Epithelial cell of esophagus (primary cell): ENCODE measurements around the gene SCAPER.

ENCODE experiments used
- DNase-seq: peaks from one replicate; pipeline ENCODE4 v3.0.0; 2010; ENCODE audit warnings: low read depth
- H3K4me3 ChIP-seq: 2 replicates; pipeline ENCODE4 v1.5.1; 2011; ENCODE audit warnings: mild to moderate bottlenecking, low read length, control low read depth
- TF ChIP-seq, protein P1 (sequence below): IDR thresholded peaks from 2 replicates; pipeline ENCODE4 v1.5.1; 2011; ENCODE audit warnings: low read depth, mild to moderate bottlenecking, low read length, control low read depth, inconsistent platforms; ENCODE audit not compliant: insufficient read depth; ENCODE audit errors: missing control alignments

The SCAPER gene

DNA sequence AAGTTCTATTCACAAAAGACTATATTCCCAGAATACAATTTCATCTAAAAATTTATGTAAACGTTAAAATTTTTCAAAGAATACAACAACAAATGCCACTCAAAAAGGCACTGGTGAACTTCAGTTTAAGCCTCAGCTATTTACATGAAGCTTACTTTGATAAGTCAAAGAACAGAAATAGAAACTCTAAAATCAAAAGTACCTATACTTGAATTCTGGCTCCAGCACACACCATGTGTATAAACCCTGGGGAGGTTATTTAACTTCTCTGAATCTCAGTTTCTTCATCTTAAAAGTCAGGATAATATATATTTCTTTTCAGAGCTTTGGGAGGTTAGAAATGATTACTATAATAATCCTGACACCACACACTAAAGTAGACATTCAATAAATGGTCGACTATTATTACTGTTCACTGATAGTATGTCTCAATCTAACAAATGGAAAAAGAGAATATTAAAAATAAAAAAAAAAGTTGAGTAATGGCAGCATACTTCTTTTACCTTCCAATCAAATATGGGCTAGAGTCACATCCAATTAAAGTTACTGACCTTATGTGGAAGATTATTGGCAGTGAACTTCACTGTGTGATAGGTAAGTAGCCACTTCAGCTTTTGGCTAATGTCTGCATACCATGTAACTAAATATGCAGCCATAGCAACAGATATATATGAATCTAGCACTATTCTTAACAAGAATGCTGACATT, 320.1 kb downstream of the SCAPER start:
- no peak for DNase-seq
- TF ChIP-seq, protein P1, sequence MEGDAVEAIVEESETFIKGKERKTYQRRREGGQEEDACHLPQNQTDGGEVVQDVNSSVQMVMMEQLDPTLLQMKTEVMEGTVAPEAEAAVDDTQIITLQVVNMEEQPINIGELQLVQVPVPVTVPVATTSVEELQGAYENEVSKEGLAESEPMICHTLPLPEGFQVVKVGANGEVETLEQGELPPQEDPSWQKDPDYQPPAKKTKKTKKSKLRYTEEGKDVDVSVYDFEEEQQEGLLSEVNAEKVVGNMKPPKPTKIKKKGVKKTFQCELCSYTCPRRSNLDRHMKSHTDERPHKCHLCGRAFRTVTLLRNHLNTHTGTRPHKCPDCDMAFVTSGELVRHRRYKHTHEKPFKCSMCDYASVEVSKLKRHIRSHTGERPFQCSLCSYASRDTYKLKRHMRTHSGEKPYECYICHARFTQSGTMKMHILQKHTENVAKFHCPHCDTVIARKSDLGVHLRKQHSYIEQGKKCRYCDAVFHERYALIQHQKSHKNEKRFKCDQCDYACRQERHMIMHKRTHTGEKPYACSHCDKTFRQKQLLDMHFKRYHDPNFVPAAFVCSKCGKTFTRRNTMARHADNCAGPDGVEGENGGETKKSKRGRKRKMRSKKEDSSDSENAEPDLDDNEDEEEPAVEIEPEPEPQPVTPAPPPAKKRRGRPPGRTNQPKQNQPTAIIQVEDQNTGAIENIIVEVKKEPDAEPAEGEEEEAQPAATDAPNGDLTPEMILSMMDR, result no peak
- no peak overlapping the region for H3K4me3 ChIP-seq

DNA sequence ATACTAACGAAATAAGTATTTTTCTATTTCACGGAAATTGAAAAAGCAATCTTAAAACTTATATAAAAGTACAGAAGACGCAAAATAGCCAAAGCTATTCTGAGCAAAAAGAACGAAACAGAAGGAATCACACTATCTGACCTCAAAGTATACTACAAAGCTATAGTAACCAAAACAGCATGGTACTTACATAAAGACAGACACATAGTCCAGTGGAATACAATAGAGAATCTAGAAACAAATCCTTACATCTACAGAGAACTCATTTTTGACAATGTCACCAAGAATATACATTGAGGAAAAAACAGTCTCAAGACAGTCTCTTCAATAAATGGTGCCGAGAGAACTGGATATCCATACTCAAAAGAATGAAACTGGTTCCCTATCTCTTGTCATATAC, 322.6 kb downstream of the SCAPER start:
- no peak overlapping the region for H3K4me3 ChIP-seq
- TF ChIP-seq, protein P1, result no peak
- DNase-seq, result no peak

DNA sequence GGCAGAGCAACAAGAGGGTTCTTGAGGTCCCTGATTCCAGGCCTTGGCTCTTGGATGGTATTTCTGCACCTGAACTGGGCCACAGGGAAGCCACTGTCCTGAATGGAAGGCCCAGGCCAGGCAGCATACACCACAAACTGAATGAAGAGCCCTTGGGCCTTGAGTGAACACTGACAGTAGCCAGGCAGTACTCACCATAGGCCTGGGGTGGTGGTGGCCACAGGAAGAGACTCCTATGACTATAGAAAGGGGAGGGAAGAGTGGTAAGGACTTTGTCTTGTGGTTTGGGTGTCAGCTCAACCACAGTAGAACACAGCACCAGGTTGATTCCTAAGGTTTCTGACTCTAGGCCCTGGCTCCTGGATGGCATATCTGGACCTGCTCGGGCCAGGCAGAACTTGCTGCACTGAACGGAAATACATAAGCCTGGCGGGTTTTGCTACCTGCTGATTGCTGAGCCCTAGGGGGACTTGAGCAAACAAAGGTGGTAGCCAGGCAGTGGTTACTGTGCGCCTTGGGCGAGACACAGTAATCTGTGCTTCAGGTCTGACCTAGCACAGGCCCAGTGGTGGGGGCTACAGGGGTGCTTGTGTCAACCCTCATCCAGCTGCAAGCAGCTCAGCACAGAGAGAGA, 327.1 kb downstream of the SCAPER start:
- DNase-seq, result peak; percentile 84
- H3K4me3 ChIP-seq, result no peak overlapping the region
- TF ChIP-seq, protein P1, result no peak

DNA sequence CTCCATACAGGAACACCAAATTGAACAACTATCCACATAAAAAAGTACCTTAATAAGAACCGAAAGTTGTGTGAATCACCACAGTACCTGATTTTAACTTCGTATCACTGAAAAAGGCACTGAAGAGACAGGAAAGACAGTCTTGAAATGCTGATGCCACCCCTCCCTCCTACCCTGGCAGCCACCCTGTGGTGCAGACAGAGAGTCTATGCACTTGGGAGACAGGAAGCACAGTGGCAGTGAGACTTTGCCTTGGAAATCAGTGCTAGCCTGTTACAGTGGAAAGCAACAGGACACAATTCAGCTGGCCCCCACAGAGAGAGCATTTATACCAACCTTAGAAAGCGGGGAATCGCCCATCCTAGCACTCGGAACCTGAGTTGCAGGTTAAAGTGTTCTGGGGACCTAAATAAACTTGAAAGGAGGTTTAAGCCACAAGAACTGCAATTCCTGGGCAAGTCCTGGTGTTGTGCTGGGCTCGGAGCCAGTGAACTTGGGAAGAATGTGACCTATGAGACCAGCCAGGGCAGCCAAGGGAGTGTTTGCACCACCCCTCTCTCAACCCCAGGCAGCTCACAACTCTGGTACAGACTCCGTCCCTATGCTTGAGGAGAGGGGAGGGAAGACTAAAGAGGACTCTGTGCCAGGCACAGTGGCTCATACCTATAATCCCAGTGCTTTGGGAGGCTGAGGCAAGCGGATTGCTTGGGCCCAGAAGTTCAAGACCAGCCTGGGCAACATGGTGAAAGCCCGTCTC, 328.4 kb downstream of the SCAPER start:
- no peak overlapping the region for H3K4me3 ChIP-seq
- DNase-seq, result peak; percentile 19
- TF ChIP-seq, protein P1, result no peak

DNA sequence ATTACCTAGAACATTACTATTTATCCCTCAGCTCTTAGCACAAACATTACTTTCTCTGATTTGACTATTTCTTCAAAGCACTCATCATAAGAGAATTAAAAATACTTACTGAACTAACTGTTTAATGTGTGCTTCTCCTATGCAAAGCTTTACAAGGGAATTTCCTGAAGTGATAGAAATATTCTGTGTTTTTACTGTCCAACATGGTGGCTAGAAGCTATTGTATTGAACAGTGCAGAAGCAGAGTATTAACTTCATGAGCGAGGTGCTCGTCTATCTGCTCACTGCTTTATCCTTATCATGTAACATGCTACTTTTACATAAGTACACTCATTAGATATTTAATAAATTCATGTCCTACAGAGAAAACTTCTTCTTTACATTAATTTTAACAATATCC, 329.5 kb downstream of the SCAPER start:
- TF ChIP-seq, protein P1, result no peak
- no peak for DNase-seq
- no peak overlapping the region for H3K4me3 ChIP-seq

DNA sequence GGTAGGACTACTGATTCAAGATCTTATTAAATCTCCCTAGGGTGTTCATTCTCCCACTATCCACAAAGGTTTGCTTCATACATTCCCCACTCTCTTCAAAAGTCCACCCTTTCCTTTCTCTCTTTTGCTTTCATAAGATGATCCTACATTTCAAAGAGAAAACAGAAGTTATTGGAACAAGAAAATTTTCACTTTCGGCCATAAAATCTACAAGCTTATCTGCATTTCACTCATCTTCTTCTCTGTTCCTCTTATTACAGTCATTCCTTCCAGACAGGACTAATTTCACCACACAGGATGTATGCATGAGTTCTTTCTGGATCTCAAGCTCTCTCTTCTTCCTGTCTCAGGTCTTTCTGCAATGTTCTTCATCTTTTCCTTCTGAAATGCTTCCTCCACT, 329.9 kb downstream of the SCAPER start:
- no peak overlapping the region for H3K4me3 ChIP-seq
- TF ChIP-seq, protein P1, result no peak
- no peak for DNase-seq
